ENCODE measurements around the gene METTL1.

Gene METTL1

GRCh38 chr12:57751788-57752667, 19.9 kb downstream of the METTL1 start, which contains the start of gene CDK4:
TSS of gene CDK4 (minus strand) at chr12:57752310. CDS start at chr12:57751717, 593 bp downstream.
- DNase-seq, result peak; percentile 99

GRCh38 chr12:57751432-57751787, 20.5 kb downstream of the METTL1 start:
- DNase-seq, result no peak

- no peak for DNase-seq
Measured at GRCh38 chr12:57750561-57751431, 21.1 kb downstream of the METTL1 start.

GRCh38 chr12:57749061-57749460, 22.8 kb downstream of the METTL1 start:
- no peak for DNase-seq

GRCh38 chr12:57746025-57746424, 25.9 kb downstream of the METTL1 start:
- DNase-seq, result no peak

GRCh38 chr12:57745485-57745881, 26.4 kb downstream of the METTL1 start:
- no peak for DNase-seq

- peak; percentile 94 for DNase-seq
Measured at GRCh38 chr12:57744777-57745484, 27.0 kb downstream of the METTL1 start, which contains the start of gene TSPAN31. TSS of gene TSPAN31 (plus strand) at chr12:57745039. CDS start at chr12:57745155, 116 bp downstream.

GRCh38 chr12:57744194-57744776, 27.6 kb downstream of the METTL1 start:
- DNase-seq, result peak; percentile 64

GRCh38 chr12:57743769-57744168, 28.1 kb downstream of the METTL1 start:
- no peak for DNase-seq

- DNase-seq, result peak; percentile 68
Measured at GRCh38 chr12:57741844-57742738, 29.8 kb downstream of the METTL1 start.

- DNase-seq, result no peak
Measured at GRCh38 chr12:57741413-57741789, 30.5 kb downstream of the METTL1 start.

GRCh38 chr12:57740656-57741412, 31.1 kb downstream of the METTL1 start:
- DNase-seq, result peak; percentile 75

- no peak for DNase-seq
Measured at GRCh38 chr12:57739914-57740538, 31.9 kb downstream of the METTL1 start.

- no peak for DNase-seq
Measured at GRCh38 chr12:57739387-57739786, 32.5 kb downstream of the METTL1 start.

- no peak for DNase-seq
Measured at GRCh38 chr12:57738661-57739237, 33.2 kb downstream of the METTL1 start, which contains the start of gene AGAP2. TSS of gene AGAP2 (minus strand) at chr12:57738742. CDS start at chr12:57738246, 496 bp downstream.

- DNase-seq, result no peak
Measured at GRCh38 chr12:57737467-57738460, 34.1 kb downstream of the METTL1 start.

GRCh38 chr12:57736741-57737466, 35.0 kb downstream of the METTL1 start:
- no peak for DNase-seq

Measured in effector CD4-positive, alpha-beta T cell (primary cell).